Measurements from ENCODE around the gene DGKD. TPM values are rescaled to one million over a fixed set of nuclear protein-coding genes. Genes with fewer than 3 reads are reported as not detected.

The DGKD gene
- total RNA-seq, 4 donors from 2014 or later: 9.1 to 21.9 (median 17.8) TPM

DNA sequence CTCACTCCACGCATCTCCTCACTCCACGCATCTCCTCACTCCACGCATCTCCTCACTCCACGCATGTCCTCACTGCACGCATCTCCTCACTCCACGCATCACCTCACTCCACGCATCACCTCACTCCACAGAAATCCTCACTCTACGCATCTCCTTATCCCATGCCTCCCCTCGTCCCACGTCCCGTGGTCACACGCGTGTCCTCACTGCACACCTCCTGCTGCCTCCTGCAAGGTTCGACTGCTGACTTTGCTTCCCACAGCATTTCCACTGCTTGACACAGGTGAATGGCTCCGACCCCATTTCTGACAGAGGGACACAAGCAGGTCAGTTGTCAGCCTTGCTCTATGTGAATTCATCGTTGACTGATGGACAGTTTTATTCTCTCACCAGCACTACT is 109.3 kb downstream of the DGKD start:
- Histone ChIP-seq H3K4me1 (no peaks in the 10 kb centered on the region), H3K27ac (no peak overlapping the region), H3K27me3 (no peaks in the 10 kb centered on the region), H3K4me3 (no peak overlapping the region), H3K9me3 (no peaks in the 10 kb centered on the region), H3K36me3 (peaks cover 0 to 100% of the 10 kb centered on the region in 2 donors)
- no peak for ATAC-seq
- 86 to 90% methylated on average over 12 to 15 of the region's 16 CpGs for WGBS, 2 donors (ENCODE audit: low coverage in 1 of 2)
- TF ChIP-seq POLR2AphosphoS5 (IDR thresholded peaks at IDR 0.05) (no peak), POLR2A (IDR thresholded peaks at IDR 0.05) (no peak), EP300 (IDR thresholded peaks at IDR 0.05) (no peak)
- TF ChIP-seq, protein P1, sequence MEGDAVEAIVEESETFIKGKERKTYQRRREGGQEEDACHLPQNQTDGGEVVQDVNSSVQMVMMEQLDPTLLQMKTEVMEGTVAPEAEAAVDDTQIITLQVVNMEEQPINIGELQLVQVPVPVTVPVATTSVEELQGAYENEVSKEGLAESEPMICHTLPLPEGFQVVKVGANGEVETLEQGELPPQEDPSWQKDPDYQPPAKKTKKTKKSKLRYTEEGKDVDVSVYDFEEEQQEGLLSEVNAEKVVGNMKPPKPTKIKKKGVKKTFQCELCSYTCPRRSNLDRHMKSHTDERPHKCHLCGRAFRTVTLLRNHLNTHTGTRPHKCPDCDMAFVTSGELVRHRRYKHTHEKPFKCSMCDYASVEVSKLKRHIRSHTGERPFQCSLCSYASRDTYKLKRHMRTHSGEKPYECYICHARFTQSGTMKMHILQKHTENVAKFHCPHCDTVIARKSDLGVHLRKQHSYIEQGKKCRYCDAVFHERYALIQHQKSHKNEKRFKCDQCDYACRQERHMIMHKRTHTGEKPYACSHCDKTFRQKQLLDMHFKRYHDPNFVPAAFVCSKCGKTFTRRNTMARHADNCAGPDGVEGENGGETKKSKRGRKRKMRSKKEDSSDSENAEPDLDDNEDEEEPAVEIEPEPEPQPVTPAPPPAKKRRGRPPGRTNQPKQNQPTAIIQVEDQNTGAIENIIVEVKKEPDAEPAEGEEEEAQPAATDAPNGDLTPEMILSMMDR (IDR thresholded peaks at IDR 0.05): no peak

- no peak overlapping the region for H3K27ac ChIP-seq
- TF ChIP-seq, protein P1 (IDR thresholded peaks at IDR 0.05): no peak
- no peak for TF ChIP-seq POLR2AphosphoS5 (IDR thresholded peaks at IDR 0.05)
- no peak for TF ChIP-seq POLR2A (IDR thresholded peaks at IDR 0.05)
- no peak for TF ChIP-seq EP300 (IDR thresholded peaks at IDR 0.05)
- no peaks in the 10 kb centered on the region for H3K9me3 ChIP-seq
- no peaks in the 10 kb centered on the region for H3K27me3 ChIP-seq
- no peak for ATAC-seq
- WGBS, 2 donors (ENCODE audit: low coverage in 1 of 2): no CpG with 5 or more reads among the region's 19 CpGs
- H3K4me1 ChIP-seq: peaks cover 0 to 2% (median under 1%) of the 10 kb centered on the region in 3 donors
- no peak overlapping the region for H3K4me3 ChIP-seq
- peaks cover 0 to 100% of the 10 kb centered on the region in 2 donors for H3K36me3 ChIP-seq
Measured at GRCh38 chr2:233464056-233464455, 109.8 kb downstream of the DGKD start.

- TF ChIP-seq POLR2A (IDR thresholded peaks at IDR 0.05) (no peak), POLR2AphosphoS5 (IDR thresholded peaks at IDR 0.05) (no peak), EP300 (IDR thresholded peaks at IDR 0.05) (no peak)
- TF ChIP-seq, protein P1 (IDR thresholded peaks at IDR 0.05): no peak
- H3K9me3 ChIP-seq: no peaks in the 10 kb centered on the region
- no peak overlapping the region for H3K4me3 ChIP-seq
- 68 to 83% methylated on average over 1 to 7 of the region's 16 CpGs for WGBS, 2 donors (ENCODE audit: low coverage in 1 of 2)
- no peaks in the 10 kb centered on the region for H3K27me3 ChIP-seq
- H3K4me1 ChIP-seq: peaks cover 0 to 9% (median 6%) of the 10 kb centered on the region in 3 donors
- peaks cover 0 to 96% of the 10 kb centered on the region in 2 donors for H3K36me3 ChIP-seq
- H3K27ac ChIP-seq: no peak overlapping the region
- no peak for ATAC-seq
Measured at GRCh38 chr2:233464531-233465240, 110.4 kb downstream of the DGKD start.

DNA sequence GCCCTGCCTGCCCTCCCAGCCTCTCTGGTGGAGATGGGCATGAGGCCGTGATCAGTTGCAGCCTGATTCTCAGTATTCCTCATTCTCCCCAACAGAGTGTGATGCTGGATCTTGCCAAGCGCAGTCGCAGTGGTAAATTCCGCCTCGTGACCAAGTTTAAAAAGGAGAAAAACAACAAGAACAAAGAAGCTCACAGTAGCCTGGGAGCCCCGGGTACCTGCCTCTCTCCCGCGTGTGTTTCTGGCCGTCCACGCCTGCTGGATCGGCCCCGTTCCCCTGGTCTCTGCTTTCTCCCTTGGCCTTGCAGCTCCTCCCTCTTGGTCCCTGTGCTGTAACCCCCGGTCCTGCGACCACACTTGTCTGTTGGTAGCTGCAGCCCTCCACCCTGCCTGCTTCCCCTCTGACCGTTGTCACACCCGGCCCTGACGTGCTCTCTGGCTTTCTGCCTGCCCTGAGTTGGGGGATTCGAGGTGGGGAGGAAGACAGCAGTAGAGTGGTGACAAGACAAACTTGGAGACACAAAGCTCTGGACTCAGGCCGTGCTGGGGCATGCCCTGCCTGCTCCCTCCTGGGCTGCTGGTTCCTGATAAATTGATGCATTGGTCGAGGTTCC is 112.8 kb downstream of the DGKD start:
- no peak for TF ChIP-seq POLR2A (IDR thresholded peaks at IDR 0.05)
- TF ChIP-seq, protein P1 (IDR thresholded peaks at IDR 0.05): no peak
- TF ChIP-seq EP300 (IDR thresholded peaks at IDR 0.05): no peak
- TF ChIP-seq POLR2AphosphoS5 (IDR thresholded peaks at IDR 0.05): no peak
- 92 to 96% methylated on average over 7 to 17 of the region's 20 CpGs for WGBS, 2 donors (ENCODE audit: low coverage in 1 of 2)

More for the DNA sequence above, 112.8 kb downstream of the DGKD start:
- Histone ChIP-seq H3K27ac (no peak overlapping the region), H3K4me1 (peaks cover 0 to 26% (median 11%) of the 10 kb centered on the region in 3 donors), H3K36me3 (peaks cover 0 to 78% of the 10 kb centered on the region in 2 donors), H3K4me3 (no peak overlapping the region), H3K27me3 (no peaks in the 10 kb centered on the region), H3K9me3 (no peaks in the 10 kb centered on the region)
- no peak for ATAC-seq

Data from gastroesophageal sphincter (tissue), 4 donors.